Stomach smooth muscle (tissue), 2 donors: ENCODE results near the gene CSNK1D.

Source experiments
- H3K27ac ChIP-seq: one replicate; pipeline ENCODE4 v1.7.0; 2013; ENCODE audit warnings: mild to moderate bottlenecking, low read length, inconsistent platforms
- H3K27me3 ChIP-seq, 2 donors: one replicate each; pipeline ENCODE4 v1.7.0; 2013; ENCODE audit warnings: low read length in 2 of 2; ENCODE audit not compliant: insufficient read depth in 2 of 2, control insufficient read depth in 1 of 2
- H3K36me3 ChIP-seq, 2 donors: one replicate each; pipeline ENCODE4 v1.7.0; 2013; ENCODE audit warnings: low read length in 2 of 2; ENCODE audit not compliant: control insufficient read depth in 2 of 2, insufficient read depth in 2 of 2
- H3K4me1 ChIP-seq: one replicate; pipeline ENCODE4 v1.7.0; 2013; ENCODE audit warnings: low read length; ENCODE audit not compliant: control insufficient read depth, insufficient read depth
- H3K4me3 ChIP-seq, 2 donors: one replicate each; pipeline ENCODE4 v1.7.0; 2013; ENCODE audit warnings: low read length in 2 of 2
- H3K9ac ChIP-seq, 2 donors: one replicate each; pipeline ENCODE4 v1.7.0; 2013; ENCODE audit warnings: low read length in 2 of 2, mild to moderate bottlenecking in 1 of 2
- H3K9me3 ChIP-seq, 2 donors: one replicate each; pipeline ENCODE4 v1.7.0; 2013; ENCODE audit warnings: low read length in 2 of 2; ENCODE audit not compliant: control insufficient read depth in 2 of 2
- donor health status: healthy.
- donor health status: Pancreatic carcinoma.

Gene CSNK1D

GRCh38 chr17:82273327-82274133, at the start of gene CSNK1D:
TSS of gene CSNK1D (minus strand) at chr17:82273700. CDS start at chr17:82273381, 319 bp downstream.
- Histone ChIP-seq H3K36me3 (peaks cover 11 to 17% of the 10 kb centered on the region in 2 donors), H3K27ac (peak within 1 kb of the TSS; percentile 91), H3K9me3 (no peaks in the 10 kb centered on the region), H3K9ac (peak within 1 kb of the TSS; percentile 81 to 84), H3K4me3 (peak within 1 kb of the TSS; percentile 86 to 89), H3K27me3 (no peaks in the 10 kb centered on the region), H3K4me1 (peaks cover 53% of the 10 kb centered on the region)

GRCh38 chr17:82322526-82323453, 49.3 kb upstream of the CSNK1D start:
- Histone ChIP-seq H3K27me3 (peaks cover 0 to 7% of the 10 kb centered on the region in 2 donors), H3K4me1 (peaks cover 3% of the 10 kb centered on the region), H3K36me3 (no peaks in the 10 kb centered on the region), H3K9ac (no peak overlapping the region), H3K4me3 (no peak overlapping the region), H3K9me3 (no peaks in the 10 kb centered on the region), H3K27ac (no peak overlapping the region)

- H3K9ac ChIP-seq, result no peak overlapping the region
- no peaks in the 10 kb centered on the region for H3K9me3 ChIP-seq
- no peak overlapping the region for H3K4me3 ChIP-seq
- H3K27me3 ChIP-seq, result peaks cover 0 to 5% of the 10 kb centered on the region in 2 donors
- no peaks in the 10 kb centered on the region for H3K36me3 ChIP-seq
- no peak overlapping the region for H3K27ac ChIP-seq
- peaks cover 3% of the 10 kb centered on the region for H3K4me1 ChIP-seq
Observed at GRCh38 chr17:82321947-82322466, 48.5 kb upstream of the CSNK1D start.

- Histone ChIP-seq H3K9ac (no peak overlapping the region), H3K4me3 (peak overlapping the region in 1 of 2 donors; percentile 40)
Observed at GRCh38 chr17:82320956-82321927, 47.7 kb upstream of the CSNK1D start.

GRCh38 chr17:82320140-82320840, 46.8 kb upstream of the CSNK1D start:
- Histone ChIP-seq H3K9me3 (no peaks in the 10 kb centered on the region), H3K4me1 (peaks cover 14% of the 10 kb centered on the region), H3K27ac (no peak overlapping the region), H3K36me3 (no peaks in the 10 kb centered on the region), H3K4me3 (no peak overlapping the region), H3K27me3 (peaks cover 6 to 22% of the 10 kb centered on the region in 2 donors), H3K9ac (no peak overlapping the region)

More at GRCh38 chr17:82320956-82321927, 47.7 kb upstream of the CSNK1D start:
- Histone ChIP-seq H3K27ac (no peak overlapping the region), H3K9me3 (no peaks in the 10 kb centered on the region), H3K27me3 (peaks cover 0 to 12% of the 10 kb centered on the region in 2 donors), H3K36me3 (no peaks in the 10 kb centered on the region), H3K4me1 (peaks cover 7% of the 10 kb centered on the region)

- peaks cover 9 to 28% of the 10 kb centered on the region in 2 donors for H3K27me3 ChIP-seq
Observed at GRCh38 chr17:82319619-82320062, 46.1 kb upstream of the CSNK1D start.

GRCh38 chr17:82318772-82319606, 45.5 kb upstream of the CSNK1D start:
- H3K9me3 ChIP-seq, result no peaks in the 10 kb centered on the region
- no peak overlapping the region for H3K9ac ChIP-seq
- peaks cover 16 to 34% of the 10 kb centered on the region in 2 donors for H3K27me3 ChIP-seq
- H3K4me1 ChIP-seq, result peaks cover 14% of the 10 kb centered on the region
- H3K4me3 ChIP-seq, result no peak overlapping the region
- H3K27ac ChIP-seq, result no peak overlapping the region
- H3K36me3 ChIP-seq, result no peaks in the 10 kb centered on the region

More at GRCh38 chr17:82319619-82320062, 46.1 kb upstream of the CSNK1D start:
- Histone ChIP-seq H3K9me3 (no peaks in the 10 kb centered on the region), H3K27ac (no peak overlapping the region), H3K4me1 (peaks cover 14% of the 10 kb centered on the region), H3K4me3 (no peak overlapping the region), H3K9ac (no peak overlapping the region), H3K36me3 (no peaks in the 10 kb centered on the region)

GRCh38 chr17:82318169-82318498, 44.6 kb upstream of the CSNK1D start:
- Histone ChIP-seq H3K36me3 (no peaks in the 10 kb centered on the region), H3K9ac (no peak overlapping the region), H3K9me3 (no peaks in the 10 kb centered on the region), H3K4me3 (no peak overlapping the region), H3K27ac (no peak overlapping the region), H3K4me1 (peaks cover 14% of the 10 kb centered on the region), H3K27me3 (peaks cover 21 to 40% of the 10 kb centered on the region in 2 donors)
